GM18861 (cell line): ENCODE measurements around the gene C10orf71.

Source experiments
- ATAC-seq: cut with Tn5 transposase; IDR thresholded peaks from one replicate; pipeline ENCODE4 v1.9.1; 2021; ENCODE audit not compliant: unreplicated experiment

Gene C10orf71

GRCh38 chr10:49293208-49293603 lies 5.8 kb upstream of the C10orf71 start:
- no peak for ATAC-seq

DNA sequence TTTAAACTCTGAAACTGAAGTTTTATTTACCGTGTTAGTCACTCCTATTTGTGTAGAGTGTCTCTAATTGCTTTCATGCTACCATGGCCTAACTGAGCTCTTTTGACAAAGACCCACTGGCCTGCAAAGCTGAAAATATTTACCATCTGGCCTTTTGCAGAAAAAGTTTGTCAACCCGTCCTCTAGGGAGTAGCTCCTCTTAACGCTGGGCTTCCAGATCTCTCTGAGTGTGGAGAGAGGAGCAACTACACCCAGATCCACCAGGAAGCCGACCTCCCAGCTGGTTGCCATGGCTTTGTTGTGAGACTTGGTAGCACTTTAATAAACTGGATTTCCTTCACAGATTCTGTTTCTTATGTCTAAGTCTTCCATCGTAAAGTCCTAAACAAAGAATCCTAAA lies 4.2 kb upstream of the C10orf71 start:
- ATAC-seq, result no peak

DNA sequence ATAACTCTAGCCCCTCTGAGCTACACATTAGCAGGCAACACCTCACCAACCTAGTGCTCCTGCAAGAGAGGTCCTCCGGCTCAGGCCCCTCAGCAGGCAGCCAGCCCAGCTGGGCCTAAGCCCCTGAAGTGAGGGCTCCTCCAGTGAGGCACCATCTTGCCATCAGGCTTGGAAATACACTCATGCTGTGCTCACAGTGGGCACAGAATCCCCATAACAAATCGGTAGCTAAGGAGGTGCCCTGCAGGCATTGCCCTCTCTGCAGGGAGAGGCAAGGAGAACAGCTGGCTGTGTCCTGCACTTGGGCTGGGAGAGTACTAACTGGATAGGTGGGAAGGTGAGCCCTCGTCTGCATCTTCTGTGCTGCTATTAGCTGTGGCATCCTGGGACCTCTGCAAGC lies 3.7 kb upstream of the C10orf71 start:
- no peak for ATAC-seq

DNA sequence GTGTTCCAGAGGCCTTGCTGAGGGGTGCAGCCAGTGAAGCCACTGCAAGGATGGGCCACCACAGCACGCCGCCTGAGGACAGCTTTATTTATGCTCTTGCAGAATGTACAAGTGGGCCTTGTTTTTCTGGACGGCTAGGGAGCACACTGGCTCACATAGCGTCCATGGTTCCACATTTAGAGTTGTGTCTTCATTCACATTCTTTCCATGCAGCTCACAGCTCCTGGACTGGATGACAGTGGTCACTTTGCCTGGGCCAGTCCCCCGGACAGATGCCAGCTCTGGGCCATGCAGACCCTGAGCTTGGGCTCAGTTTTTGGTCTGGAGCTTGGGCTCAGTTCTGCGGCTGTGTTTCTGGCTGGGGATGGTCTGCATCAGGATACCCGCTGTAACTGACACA lies 2.6 kb upstream of the C10orf71 start:
- ATAC-seq, result no peak

- no peak for ATAC-seq
Measured at GRCh38 chr10:49296836-49297235, 2.1 kb upstream of the C10orf71 start.

- ATAC-seq, result no peak
Measured at GRCh38 chr10:49297818-49298670, 926 bp upstream of the C10orf71 start.

GRCh38 chr10:49298671-49298982 lies 343 bp upstream of the C10orf71 start:
- ATAC-seq, result no peak

DNA sequence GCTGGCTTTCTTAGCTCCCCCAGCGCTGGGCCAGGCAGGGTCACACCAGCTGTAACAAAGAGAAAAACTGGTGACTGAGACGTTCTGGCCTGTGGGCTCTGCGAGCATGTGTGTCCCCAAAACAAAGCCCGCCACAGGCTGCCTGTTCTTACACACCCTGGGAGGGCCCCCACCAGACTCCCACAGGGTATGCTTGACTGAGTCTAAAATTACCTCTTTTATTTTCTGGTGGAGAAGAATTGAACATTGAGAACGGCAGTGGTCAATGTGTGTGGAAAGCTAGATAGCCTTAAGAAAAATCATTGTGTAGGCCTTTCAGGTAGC lies 808 bp downstream of the C10orf71 start:
- ATAC-seq, result peak; percentile 80

DNA sequence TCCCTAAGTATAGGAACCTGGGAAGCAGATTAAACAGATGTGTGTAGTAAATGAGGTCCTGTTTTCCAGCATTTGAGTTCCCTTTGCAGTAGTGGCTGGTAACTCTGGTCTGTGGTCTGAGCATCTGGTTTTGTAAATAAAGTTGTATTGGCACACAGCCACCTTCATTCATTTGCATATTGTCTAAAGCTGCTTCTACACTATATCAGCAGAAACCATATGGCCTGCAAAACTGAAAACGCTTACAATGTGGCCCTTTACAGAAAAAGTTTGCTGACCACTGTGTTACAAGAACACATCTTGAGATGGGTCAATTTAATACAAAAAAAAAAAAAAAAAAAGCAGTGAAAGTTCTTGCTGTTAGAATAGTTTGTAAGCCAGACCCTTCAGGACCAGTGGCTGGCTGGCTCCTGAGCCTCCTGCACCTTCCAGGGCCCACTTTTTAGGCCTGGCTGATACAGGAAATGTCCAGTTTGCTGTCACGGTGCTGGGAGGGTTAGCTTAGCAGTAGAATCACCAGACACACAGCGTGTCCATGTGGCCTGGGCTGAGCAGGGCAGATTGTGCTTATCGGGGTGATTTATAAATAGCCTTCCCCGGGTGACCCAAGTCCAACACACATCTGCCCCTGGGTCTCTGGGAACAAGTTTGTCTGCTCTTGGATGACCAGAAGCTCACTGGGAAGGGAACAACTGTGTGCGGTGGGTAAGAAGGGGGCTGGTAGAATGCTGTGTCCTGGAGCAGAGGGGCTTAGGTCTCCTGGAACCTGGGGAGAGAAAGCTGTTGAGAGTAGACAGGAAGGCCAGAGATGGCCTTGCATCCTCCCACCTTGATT lies 1.4 kb downstream of the C10orf71 start:
- peak; percentile 67 for ATAC-seq

- no peak for ATAC-seq
Measured at GRCh38 chr10:49301302-49301701, 2.3 kb downstream of the C10orf71 start.

GRCh38 chr10:49302088-49302487 lies 3.1 kb downstream of the C10orf71 start:
- no peak for ATAC-seq

- no peak for ATAC-seq
Measured at GRCh38 chr10:49303711-49304110, 4.7 kb downstream of the C10orf71 start.

DNA sequence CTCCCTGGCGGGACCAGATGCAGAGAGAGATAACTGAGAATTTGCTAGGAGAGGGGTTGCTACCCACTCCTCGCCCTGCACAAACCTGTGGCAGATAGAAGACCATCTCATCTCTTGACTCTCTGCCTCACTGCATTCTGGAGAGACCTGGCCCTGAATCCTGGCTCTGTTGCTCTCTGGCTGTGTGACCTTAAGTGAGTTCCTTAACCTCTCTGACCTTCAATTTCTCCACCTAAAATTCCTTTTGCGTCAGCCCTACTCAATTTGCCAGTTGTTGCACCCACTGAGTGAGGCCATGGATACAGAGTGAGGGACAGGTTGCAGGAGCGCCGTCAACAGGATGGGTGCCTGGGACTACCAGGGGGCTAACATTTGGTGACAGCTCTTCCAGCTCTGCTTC lies 5.2 kb downstream of the C10orf71 start:
- no peak for ATAC-seq

GRCh38 chr10:49307921-49308320 lies 9.0 kb downstream of the C10orf71 start:
- ATAC-seq, result no peak

GRCh38 chr10:49308881-49309280 lies 9.9 kb downstream of the C10orf71 start:
- no peak for ATAC-seq

GRCh38 chr10:49309691-49310411 lies 10.9 kb downstream of the C10orf71 start:
- no peak for ATAC-seq

DNA sequence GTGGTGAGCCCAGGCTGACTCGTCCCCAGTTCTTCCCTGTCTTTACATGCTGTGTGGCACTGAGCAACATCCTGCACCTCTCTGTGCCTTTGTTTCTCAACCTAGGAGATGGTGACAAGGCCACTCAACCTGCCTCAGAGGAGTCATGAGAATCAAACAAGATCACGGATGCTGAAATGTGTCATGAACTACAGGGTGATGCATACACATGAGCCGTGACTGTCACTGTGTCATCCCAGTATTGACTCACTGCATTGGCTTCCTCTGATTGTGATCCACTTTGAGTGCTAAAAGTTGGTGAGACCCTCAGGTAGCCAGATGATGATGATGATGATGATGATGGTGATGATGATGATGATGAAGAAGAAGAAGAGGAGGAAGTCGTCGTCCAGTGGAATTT lies 11.5 kb downstream of the C10orf71 start:
- no peak for ATAC-seq

- ATAC-seq, result no peak
Measured at GRCh38 chr10:49310901-49311554, 12.1 kb downstream of the C10orf71 start.

DNA sequence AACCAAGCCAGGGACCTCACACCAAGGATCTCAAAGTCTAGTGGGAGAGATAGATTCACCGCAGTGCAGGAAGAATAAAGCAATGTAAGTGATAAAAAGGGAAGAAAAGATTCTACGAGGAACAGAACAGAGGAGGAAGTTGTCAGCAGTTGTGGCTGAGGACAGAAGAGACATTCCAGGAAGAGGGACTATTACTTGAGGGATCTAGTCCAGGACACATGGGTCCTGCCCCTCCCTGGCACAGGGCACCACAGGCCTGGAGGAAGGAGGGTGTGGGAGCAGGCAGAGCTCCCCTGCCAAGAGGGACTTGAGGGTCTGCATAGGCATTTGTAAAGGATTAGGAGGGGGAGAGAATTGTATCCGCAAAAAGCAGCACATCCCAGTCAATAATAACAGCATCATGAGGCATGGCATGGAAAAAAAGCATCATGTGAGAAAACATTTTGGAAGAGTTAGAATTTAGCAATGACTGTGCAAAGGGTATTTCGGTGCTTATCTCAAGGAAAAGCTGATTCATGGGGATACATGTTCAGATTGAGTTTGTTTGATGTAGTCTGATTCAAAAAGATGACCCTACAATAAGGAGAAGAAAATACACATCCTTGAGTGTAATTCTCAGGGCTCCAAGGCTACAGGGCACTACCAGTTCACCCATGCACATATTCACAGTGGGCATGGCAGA lies 12.7 kb downstream of the C10orf71 start:
- ATAC-seq, result no peak

- ATAC-seq, result no peak
Measured at GRCh38 chr10:49312246-49312869, 13.4 kb downstream of the C10orf71 start.
